Embryonic facial prominence (tissue), 1 donor: ENCODE measurements around the gene ACTBL2.
"Not testable (repeated sequence)": the region's sequence is repeated elsewhere in the genome, so short reads cannot be mapped to it uniquely, and the experiment has no call there.

ENCODE experiments used
- DNase-seq: peaks from one replicate; pipeline ENCODE4 v3.0.0-alpha.2; 2016; ENCODE audit errors: extremely low spot score

ACTBL2 gene

DNA sequence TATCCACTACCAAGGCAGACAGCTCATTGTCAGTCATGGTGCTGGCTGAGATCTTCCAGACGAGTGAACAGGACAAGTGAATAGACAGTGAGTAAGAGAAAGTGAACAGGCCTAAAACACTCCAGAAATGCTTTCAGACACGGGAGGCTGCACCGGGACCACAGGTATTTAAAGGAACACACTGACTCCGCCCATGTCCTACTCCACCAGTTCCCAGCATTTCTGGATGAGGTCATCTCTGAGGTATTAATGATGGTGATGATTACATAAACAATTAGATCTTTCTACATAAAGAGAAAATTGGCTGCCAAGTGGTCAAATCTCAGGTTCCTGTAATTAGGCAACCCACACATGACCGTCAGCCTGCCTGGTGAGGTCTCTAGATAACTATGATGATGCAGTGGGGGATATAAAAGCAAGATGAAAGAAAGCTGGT is at the start of gene ACTBL2:
Gene ACTBL2 (minus strand): TSS at position 141 of the 436 bp plus-strand sequence. CDS start 104 bp downstream, at position 37.
- no peak for DNase-seq

DNA sequence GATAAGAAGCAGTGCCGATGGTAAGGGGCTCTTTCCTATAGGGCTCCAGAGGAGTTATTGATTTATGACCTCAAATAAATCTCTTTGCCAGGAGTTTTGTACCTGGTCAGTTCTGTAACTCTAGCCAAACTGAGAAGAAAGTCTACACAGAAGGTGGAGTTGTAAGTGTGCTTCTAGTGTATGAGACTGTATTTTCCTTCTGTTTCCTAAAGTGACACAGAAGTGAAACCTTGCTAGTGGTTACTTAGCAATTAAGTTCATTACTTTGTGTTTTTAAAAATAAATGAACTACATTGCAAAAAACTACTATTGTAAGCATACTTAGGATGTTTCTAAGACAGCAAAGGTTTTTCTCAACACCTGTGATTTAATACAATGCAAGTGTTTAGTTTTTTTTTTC is 48.7 kb upstream of the ACTBL2 start:
- DNase-seq = no peak

DNA sequence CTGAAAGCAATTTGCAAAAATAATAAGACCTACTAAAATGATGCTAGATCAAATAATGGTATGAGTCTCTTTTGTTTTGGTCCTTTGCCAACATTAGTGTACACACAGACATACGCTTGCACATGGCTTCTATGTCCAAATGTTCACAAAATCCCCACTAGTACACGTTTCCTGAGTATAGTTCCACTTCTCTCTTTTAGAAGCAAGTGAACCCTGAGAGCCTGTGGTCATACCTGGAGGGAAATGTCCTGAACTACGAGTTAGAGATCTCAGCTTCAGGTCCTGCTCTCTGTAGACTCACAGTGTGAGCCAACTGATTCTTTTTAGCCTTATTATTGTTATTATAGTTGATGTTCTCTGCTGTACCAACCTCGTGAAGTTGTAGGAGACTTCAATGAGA is 47.3 kb upstream of the ACTBL2 start:
- no peak for DNase-seq

DNA sequence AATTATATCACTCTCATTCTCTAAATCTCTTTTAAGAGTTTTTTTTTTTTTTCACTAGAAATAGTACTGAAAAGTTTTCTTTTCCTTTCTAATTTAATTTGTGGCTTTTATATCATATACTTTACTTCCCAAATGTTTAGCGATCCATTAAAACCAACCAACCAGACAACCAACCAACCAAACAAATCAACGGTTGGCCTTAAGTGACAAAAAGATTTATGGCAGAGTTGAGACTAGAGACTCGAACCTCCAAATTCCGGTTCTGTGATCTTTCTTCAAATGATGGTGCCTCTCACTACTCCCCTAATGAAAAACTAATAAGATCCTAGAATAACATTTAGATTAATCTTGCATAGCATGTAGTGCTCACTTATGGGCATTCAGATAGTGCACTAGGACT is 45.3 kb upstream of the ACTBL2 start:
- no peak for DNase-seq

DNA sequence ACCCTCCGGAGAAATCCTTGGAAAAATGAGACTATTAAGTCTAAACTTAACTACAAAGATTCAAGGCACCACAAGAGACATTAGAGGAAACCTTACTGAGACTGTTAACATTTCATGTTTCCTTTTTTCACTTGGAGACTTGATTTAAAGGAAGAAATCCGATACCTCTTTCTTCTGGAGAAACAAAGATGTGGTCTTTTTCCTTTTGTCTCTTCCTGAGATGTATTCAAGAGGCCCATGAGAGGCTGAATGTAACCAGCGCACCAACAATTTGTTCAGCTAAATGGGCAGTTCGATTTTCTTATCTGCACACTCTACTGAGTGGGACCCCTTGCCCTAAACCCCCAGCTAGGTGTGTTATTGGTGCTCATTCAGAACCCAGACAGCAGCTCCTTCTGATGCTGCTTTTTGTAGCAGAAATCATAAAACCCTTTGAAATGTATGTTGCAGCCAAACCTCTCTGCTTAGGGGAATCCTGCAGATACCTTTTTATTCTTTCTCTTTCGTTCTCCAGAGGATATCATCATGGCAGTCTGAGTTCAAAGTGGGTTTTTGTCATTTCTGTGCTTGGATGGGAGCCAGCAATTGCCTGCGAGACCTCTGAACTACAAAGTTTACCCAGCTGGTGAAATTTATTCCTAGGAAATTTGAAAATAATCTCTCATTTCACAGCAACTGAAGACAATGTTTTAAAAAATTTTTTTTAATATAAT is 41.9 kb upstream of the ACTBL2 start:
- DNase-seq = no peak

DNA sequence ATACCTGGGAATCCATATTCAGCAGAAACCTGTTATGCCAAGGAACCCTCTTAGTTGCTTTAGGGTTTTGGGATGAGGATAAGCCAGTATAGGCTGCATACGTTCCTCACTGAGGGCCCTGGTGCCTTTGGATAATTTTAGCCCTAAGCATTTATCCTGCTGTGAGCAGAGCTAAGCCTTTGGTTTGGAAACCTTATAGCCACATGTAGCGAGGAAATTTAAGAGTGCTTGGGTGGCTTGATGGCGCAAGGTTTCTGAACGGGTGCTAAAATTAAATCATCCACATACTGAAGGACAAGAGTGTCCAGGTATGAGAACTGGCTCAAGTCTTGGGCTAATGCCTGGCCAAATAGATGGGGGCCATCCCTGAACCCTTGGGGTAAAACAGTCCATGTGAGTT is 39.9 kb upstream of the ACTBL2 start:
- not testable (repeated sequence) for DNase-seq

DNA sequence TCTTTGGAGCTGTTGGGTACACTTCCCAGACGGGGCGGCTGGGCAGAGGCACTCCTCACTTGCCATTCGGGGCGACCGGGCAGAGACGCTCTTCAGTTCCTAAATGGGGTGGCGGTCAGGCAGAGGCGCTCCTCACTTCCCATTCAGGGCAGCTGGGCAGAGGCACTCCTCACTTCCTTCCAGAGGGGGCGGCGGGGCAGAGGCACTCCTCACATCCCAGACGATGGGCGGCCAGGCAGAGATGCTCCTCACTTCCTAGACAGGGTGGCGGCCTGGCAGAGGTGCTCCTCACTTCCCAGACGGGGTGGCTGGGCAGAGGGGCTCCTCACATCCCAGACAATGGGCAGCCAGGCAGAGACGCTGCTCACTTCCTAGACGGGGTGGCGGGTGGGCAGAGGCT is 35.8 kb upstream of the ACTBL2 start:
- DNase-seq = not testable (repeated sequence)

DNA sequence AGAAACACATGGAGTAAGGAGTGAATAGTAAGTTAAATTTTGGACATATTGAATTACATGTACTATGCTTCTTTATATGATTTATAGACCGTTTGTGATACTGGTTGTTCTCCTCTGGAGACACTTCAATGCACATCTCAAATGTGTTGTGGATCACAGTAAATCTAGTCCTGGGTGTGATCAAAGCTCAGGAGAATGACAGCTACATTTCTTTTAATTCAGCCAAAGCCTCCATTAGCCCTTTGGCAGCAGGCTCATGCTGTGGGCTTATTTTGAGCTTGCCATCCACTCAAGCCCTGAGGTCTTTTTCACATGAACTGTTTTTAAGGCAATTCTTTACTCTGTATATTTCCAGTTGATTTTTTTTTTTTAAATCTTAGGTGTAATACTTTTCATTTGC is 34.6 kb upstream of the ACTBL2 start:
- DNase-seq = no peak

DNA sequence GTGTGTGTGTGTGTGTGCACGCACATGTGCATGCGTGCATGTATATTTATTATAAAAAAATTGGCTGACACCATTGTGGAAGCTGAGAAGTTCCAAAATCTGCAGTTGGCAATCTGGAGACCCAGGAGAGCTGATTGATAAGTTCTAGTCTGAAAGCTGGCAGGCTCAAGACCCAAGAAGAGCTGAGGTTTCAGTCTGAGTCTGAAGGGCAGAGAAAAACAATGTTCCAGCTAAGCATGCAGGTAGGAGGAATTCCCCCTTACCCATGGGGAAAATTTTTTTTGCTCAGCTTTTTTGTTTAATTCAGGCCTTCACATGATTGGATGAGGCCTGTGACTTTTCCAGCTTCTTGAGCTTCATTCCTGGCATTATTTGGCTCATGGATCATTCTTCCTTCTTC is 31.2 kb upstream of the ACTBL2 start:
- DNase-seq = no peak

DNA sequence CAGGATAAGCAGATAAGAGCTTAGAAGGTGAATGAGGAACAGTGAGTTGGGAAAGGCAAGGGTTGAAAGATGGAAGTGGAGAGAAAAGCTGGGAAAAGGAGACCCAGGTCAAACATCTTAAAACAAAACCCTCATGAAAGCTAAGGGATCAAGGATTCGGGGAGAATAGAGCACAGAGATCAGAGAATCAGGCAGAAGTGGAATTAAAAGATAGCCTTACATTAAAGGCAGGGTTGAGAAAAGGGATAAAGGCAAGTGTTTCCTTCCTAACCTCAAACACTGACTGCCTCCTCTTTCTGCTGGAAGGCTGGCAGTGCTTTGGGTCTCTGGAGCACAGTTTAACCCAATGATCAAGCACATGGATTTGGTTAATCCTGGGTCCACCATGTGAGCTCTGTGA is 28.7 kb upstream of the ACTBL2 start:
- no peak for DNase-seq

DNA sequence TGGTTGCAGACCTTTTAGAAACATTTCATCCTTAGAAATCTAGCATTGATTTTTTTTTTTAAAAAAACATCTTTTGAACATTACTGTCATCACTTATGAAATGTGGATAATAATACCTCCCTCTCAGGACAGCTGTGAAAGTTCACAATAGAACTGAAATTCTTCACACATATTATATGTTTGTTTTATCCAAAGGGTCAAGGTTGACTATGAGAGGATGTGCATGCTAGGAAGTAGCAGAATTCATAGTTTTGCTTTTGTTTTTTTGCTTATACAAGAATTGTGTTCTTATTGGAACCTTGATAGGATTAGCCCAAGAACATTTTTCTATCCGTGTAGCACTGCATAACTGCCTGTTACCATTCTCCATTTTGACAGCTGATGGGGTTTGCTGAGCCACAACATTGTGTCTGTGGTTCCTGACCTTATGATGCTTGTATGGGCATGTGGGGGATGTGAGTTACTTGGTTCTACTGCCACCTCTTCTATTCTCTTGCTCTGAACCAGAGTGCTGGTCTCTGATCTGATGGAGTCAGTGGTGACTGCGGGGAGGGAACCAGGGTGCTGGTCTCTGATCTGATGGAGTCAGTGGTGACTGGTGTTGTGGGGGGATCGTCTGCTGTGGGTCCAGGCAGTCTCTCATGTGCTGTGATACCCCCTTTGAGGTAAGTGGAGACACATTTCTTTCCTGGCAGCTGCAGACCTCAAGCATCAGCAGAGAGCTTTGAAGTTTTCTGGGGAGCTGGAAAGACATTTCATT is 27.1 kb upstream of the ACTBL2 start:
- no peak for DNase-seq

DNA sequence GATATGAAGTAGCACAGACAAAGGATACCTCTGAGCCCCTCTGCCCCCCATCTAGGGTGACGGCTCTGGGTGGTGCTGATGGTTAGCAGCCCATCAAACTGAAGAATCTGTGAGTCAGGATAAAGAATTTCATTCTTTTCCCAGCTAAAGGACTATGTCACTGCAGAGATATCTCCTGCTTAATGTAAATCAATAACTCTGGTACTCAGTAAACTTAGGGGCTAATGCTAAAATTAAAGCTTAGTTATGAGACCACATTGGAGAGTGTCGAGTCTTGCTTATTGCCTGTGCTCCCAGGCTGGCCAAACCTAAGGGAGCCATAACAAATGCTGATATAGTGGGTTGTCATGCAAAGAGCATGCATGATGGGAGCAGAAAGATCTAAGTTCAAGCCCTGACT is 25.6 kb upstream of the ACTBL2 start:
- DNase-seq = no peak

DNA sequence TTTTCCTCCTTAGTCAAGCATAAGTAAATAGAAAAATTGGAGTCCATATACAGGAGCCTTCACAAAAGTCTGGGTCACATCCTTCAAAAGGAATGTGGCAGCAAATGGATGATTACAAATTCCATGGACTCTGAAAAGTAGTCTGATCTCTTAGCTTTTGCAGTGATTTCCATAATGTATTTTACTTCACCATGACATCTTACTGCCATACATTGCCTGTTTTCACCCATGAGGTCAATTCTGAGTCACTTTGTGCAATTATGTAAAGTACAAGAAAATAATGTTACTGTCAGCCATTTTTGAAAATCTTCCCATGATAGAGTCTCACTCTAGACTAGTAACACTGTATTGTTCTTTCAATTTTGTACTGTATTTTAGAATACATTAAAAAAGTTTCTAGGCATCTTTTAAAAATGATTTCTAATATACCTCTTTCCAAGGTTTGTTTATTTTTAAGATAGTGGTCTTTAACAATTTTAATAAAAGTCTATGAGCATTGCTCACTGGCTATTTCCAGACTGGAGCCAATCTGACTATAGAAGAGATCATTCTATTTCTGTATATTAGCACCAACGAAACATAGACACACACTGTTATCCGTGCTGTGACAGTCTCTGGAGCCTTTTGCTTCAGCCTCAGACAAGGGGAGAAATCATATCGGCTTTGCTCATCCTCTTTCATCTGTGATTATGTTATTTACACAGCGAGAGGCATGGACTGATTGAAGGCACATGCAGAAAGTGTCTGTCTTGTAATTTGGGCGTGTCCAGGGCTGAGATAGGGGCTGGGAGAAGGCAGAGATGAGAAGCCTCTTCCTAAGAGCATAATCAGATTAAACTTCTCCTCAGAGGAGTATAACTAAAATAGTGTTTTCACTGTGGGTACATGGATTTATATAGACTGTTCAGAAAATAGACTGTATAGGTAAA is 22.9 kb upstream of the ACTBL2 start:
- DNase-seq = no peak

DNA sequence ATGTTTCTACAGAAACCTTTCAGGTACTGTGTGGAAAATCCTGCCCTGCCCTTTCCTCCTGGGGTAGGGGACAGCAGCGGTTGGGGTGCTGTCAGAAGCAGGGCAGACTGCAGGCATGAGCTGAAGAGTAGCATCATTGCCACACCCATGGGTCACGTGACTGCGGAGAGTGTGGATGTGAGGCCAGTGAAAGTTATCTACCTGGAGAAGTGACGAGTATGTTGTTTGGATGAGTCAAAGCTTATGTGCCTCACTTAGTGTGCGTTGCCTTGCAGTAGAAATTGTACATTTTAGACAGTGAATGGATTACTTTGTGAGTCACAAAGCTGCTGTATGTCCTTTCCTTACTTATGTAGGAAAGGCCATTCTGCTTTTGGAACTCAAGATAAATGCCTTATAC is 21.7 kb upstream of the ACTBL2 start:
- DNase-seq = no peak

DNA sequence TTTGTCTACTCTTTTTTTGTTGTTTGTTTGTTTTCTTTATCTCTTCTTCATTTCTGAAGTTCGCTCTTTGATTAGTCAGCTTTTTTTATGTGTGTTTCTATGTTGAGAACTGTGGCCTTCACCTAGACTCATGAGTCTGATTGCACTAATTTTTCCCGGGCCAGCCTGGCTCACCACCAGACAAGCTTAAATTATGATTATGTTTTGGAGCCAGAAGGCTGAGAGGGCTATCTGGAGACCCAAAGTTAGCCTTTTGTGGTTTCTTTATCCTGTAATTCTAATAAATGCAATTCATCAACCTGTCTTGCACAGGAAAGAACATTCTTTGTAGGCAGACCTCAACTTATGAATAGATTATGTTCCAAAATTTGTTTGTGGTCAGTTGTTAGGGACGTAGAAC is 20.8 kb upstream of the ACTBL2 start:
- DNase-seq = no peak

DNA sequence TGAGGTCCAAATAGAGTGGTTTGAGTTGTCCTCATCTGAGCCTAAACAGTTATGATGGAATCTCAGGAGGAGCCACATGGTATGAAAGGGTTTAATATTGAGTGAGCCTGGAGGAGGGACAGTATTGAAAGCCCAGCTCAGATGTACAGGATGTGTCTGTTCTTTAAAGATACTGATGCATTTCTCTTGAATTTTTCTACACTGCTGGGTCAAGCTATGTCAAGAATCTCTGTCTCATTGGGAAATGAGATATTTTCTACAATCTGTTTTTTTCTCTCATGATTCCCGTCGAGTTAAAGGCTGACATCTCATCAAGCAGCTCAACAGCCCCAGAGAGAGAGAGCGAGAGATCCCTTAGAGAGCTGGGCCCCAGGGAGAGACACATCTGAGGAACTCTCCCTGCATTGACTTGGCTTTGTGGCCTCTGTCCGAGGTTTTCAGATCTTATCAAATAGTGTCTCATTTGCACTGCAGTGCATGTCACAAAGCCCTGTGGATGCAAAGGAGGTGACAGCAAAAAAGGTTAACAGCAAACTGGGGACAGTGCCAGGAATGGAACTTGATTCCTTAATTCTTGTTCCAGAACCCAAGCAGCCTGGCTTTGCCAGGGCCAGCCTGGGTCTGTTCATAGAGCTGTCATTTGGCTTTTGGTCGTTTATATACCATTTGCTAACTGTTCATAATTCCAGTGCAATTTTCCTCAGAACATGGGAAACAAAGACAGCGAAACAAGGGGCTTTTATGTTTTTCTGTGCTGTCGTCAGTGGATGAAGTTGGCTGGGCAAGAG is 19.0 kb upstream of the ACTBL2 start:
- DNase-seq = no peak

DNA sequence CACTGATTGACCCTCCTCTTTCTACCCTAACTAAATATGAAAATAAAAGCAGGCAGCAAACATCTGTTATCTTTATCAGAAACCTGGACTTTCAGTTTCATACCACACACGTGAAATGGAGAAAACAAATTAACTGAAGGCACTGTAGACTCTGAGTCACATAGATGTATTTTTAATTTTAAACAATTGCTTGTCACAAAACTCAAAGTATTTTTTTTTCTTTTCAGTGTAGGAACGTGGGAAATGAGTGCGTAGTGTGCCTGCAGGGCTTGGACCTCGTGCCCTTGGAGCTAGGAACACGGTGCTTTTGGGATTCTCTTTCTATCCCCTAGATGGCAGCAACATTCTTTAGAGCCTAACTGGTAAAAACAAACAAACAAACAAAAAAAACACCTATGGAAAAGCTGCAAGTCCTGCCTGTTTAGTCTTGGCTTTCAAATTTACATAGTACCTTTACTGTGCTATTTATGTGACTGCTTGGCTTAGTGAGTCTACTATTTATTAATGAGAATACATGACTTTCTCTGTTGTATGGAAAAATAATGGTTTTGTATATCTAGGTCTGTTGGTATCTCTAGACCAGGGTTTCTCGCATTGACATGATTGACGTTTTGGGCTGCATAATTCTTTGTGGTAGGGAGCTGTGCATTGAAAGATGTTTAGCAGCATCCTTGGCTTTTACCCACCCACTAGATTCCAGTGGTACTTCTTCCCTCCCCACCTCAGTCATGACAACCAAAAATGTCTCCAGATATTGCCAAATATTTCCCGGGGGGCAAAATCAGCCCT is 16.8 kb upstream of the ACTBL2 start:
- no peak for DNase-seq

DNA sequence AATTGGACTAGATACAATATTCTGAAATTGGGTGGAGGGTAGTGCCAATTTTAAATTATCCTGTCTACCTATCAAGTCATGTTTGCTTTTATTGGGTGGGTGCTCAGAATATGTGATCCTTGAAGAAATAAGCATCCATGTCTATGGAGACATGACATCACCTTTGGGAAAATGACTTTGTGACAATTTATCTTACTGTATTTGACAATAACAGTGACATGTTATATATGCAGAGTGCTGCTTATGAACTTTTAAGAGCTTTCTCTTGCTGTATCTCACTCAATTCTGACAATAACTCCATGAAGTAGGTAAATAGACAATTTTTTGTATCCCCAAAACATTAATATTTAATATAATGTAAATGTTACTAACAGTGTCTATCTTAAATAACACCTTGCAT is 15.1 kb upstream of the ACTBL2 start:
- no peak for DNase-seq

DNA sequence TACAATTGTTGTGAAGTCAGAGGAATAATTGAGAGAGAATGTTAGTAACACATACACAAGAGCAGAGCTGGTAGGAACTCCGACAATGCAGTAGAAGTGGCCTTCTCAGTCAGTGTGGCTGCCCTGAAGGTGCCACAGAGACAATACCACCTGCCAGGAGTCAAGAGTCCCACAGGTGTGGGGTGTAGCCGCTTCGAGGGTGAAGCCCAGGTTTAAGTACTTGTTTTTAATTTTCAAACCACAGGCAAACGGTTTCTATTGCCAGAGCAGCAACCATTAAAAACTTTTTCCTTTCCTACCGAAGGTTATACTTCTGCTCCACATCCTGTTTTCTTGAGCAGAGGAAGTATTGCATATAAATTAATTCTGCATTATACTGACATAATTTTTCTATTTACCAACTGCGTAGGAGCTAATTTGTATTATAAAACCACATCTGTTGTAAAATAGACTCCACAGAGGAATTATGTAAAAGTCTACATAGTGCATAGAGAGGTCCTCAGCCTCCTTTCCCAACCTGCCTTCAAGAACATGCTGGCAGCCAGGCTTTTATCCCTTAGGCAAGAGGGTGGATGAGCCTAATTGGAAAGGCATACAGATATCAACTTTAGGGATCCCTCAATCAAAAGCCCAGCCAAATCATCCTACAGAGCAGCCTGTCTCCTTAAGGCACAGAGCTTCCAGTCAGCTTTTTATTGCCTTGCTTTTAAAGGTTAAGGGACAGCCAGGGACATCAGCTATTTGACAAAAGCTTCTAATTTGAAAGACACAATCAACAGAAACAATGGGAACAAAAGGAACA is 12.9 kb upstream of the ACTBL2 start:
- no peak for DNase-seq
